Endothelial cell of hepatic sinusoid (primary cell): ENCODE results near the gene SGPP2.

Source experiments
- in situ Hi-C: cut with HindIII; loops from 2 replicates; pipeline ENCODE4 v1.10.0; 2017; ENCODE audit warnings: low sequenced_read_pairs

Gene SGPP2

DNA sequence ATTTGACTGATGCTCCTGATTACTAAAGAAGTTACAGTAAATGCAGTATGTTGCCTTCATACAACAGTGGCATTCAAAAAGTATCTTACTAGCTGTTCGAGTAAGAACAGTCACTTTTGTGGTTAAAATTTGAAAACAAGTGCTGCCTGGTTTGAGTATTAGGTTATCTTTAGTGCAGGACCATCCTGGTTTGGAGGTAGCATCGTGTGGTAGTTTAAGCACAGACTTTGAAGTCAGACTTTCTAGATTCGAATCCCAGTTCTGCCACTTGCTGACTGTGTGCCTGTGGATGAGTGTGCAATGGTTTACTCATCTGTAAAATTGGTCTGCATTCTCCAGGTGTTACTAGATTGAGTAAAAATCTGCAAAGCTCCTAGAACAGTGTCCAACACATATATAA lies 96.8 kb downstream of the SGPP2 start:
- in situ Hi-C loops = no loop called here

DNA sequence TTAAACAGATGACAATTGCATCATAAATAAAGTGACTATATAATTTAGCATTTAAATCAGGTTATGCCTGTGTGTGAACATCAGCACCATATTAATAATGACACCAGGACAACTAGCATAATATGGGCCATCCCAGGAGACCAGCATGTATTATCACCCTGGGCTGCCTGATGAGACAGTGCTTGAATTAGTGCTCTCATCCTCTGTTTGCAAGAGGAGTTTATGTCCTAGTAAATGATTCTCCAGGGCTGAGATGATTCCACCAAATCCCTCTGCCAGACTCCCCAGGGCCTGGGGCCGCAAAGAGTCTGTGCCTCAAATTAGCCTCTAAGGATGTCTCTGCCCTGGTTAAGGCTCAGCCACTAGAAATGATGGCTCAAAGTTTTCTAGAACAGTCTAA lies 97.7 kb downstream of the SGPP2 start:
- in situ Hi-C loops = no loop called here

DNA sequence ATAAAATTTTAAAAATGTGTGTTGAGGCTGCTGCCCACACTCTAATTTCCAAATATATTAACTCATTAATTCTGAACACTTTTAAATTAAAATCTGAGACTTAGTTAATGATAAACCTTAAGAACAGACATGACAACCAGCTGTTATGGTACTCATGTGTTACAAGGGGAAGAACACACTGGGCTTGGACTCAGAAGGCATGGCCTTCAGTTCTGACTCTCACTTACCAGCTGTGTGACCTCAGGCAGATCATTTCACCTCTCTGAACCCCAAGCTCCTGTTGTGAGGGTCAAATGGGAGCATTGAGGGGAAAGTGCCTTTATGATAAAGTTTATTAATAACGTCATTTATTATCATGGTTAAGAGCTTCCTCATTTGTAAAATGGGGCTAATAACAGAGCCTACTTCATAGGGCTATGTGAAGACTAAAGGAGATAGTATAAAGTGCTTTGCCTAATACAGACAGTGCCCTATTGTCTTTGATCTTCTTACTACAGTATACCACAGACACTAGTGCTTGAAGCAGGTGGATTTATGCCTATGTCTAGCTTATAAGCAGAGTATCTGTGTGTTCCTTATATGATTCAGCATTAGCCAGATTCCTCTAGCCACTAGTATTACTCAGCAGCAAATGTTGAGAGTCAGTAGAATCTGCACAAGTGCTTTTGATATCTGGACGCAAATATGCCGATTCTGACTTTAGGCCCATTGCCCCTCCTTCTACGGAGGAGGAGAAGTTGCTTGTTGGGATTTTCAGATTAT lies 99.6 kb downstream of the SGPP2 start:
- in situ Hi-C loops = no loop called here

DNA sequence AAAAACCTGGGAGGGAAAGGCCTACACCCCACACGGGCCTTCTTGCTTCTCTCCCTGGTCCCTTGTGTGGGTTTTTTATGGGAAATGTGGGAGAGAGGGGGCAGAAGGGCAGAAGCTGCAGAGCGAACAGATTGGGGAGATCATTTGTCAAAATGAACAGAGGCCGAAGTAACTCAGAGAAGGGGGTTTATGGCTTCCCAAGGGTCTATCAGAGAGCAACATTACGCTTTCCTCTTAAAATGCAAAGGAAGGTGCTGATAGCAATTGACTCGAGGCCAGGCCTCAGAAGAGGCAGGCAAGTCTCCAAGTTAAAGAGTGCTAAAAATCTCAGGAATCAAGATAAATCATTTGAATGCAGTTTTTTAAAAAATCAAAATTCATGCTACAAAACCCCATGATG lies 101.5 kb downstream of the SGPP2 start:
- in situ Hi-C loops = no loop called here

DNA sequence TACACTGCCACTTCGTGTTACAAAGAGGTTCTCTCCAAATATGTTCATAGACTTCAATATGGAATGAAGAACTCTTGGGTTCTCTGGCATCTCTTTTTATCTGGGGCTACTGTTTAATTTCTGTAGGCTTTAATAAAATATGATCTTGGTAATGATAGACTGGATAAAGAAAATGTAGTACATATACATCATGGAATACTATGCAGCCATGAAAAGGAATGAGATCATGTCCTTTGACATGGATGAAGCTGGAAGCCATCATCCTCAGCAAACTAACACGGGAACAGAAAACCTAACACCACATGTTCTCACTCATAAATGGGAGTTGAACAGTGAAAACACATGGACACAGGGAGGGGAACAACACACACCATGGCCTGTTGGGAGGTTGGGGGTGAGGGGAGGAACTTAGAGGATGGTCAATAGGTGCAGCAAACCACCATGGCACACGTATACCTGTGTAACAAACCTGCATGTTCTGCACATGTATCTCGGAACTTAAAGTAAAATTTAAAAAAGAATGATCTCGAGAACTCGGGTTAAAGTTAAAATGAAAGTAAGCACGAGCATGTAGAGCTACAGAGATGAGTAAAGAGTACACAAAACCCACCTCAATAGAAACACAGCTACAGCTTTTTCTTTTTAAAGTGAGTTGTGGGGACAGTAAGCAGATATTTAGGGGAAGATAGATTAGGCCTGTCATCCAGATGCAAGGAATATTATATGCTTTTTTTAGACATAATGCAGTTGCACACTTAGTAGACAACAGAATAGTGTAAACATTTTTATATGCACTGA lies 102.3 kb downstream of the SGPP2 start:
- in situ Hi-C loops = no loop called here

DNA sequence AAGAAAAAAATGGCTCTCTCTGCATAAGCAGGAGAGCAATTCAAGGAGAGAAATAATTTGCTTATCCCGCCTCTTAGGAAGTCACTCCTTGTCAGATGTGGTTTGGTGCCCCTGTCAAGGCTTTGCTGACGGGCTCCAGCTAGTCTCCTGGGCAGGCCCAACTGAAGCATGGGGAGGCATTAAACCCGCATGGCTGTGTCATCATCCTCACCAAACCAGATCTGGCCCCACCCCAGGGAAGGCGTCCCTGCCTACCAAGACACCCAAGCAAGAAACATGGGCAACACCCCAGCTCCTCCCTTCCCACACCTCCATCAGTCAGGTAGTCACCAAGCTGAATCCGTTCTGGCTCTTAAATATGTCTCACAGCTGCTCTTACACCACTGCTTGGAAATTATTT lies 108.0 kb downstream of the SGPP2 start:
- in situ Hi-C loops = no loop called here

DNA sequence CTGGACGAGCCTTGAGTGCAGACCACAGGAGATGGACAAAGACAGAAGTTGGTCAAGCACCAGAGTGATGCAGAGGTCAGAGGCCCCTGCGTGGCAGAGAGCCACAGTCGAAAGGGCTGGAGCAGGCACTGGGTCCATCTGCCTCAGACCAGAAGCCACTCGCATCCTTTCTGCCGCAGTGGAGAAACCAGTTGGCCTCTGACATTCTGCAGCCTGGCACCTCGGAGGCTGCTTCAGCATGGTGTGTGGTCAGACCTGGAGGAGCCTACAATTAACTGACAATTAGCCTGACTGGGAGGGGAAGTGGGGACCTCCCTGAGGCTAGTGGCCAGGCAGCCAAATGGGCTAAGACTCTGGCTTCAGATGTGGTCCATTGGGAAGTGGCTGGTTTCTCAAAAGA lies 111.1 kb downstream of the SGPP2 start:
- in situ Hi-C loops = no loop called here

DNA sequence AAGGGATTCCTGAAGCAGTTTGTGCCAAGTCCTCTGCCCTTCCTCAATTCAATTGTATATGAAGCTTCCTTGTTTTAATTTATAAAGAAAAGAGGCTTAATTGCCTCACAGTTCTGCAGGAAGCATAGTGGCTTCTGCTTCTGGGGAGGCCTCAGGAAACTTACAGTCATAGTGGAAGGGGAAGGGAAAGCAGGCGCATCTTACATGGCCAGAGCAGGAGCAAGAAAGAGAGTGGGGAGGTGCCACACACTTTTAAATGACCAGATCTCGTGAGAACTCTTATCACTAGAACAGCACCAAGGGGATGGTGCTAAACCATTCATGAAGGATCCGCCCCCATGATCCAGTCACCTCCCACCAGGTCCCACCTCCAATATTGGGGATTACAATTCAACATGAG lies 114.2 kb downstream of the SGPP2 start:
- in situ Hi-C loops = no loop called here

DNA sequence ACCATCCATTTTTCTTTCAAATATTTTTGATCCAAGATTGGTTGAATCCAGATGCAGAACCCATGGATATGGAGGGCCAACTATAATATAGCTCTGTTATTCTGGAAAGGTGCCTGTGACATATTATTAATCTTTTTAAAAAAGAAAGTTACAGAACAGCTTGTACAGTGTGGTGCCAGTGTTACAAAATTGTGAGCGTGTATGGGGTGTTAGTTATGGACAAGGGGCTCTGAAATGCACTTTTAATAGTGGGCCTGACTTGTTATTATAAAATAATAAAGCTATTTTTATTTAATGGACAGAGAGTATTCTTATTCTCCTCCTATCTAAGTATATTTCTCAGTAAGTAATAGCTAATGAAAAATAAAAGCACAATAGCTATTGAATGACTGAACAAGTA lies 120.3 kb downstream of the SGPP2 start:
- in situ Hi-C loops = no loop called here

DNA sequence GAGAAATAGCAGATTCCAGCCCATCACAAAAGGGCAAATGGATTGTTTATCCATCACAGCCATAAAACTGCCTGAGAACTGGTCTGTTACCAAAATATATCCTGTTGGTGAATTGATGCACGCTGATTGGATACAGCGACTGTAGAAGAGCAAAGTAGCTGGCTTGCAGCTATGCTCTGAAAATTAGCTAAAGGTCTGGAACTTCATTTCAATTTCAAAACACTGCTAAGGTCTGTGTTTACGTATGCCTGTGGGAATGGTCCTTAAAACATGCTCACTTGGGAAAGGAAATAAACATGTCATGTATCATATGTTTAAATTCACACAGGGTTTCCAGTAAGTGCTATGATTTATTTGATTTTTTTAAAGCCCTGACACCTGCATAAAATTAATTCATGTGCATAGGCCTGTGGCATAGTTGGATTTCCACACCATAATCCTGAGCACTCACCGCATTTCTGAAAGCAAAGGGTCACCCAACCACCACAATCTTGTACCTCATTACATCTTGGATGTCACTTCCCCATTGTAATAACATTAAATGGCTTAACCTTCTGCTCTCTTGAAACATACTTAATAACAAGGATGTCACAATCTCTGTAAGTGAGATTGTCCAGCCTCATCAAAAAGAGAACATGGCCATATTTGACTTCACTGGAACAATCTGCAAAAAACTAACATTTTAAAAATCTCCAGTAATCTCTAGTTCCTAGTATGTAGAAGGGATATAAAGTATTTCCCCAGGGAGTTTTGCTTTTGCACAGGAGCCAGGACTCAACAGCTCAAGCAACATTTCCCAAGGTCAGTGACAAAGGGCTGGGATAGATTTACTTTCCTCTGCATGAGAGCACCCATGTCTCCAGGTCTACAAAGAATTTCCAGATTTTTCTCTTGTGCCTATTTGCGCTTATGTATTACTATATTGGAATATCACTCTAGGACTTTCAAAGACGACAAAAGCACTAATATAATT lies 121.8 kb downstream of the SGPP2 start:
- in situ Hi-C loops = no loop called here

DNA sequence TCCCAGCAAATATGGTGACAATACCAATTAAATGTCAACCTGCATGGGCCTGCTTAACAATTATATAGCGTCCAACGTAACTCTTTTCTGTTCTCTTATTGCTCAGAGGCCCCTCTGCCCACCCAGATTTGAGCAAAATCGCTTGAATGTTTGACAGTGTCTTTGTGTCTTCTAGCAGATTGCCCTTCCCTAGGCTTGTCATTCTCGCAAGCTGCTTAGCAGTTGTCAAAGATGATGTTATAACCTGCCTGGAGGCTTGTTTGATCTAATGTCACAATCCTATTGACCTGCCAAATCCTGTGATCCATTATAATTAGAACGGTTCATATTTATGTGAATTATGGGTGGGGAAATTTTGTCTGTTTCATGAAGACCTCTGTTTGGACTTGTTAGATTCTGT lies 122.7 kb downstream of the SGPP2 start:
- in situ Hi-C loops = no loop called here

DNA sequence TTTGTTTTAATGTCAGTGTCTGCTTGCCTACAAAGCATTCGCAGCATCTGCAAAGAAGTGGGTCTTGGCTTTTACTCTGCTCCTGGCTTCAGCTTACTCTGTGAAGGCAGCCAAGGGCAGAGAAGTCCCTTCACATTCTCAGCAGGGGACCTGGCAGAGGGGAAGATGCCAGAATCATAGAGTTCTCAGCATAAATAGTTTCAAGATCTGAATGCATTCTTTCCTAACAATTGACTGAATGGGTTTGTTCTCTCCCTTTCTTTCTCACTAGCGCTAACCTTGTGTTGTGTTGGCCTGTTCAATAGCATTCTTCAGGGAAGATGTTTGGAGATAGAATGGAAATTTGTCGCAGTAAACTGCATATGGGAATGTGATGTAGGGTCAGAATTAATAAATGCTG lies 124.6 kb downstream of the SGPP2 start:
- in situ Hi-C loops = no loop called here

DNA sequence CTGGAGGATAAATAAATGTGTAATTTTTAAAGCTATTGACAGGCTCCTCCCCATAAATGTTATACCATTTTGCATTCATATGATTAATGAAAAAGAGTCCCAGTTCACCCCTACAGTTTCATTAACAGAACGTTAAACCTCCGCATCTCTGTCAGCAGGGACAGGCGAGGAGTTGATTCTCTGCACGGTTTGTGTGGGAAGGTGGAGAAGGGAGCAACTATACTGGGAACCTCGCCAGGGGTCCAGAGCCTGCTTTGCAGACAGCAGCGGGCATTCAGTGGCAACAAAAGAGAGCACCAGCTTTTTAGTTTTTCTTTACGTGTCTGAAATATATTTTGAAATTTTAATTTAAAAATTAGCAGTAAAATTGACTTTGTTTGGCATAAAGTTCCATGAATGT lies 130.2 kb downstream of the SGPP2 start:
- in situ Hi-C loops = no loop called here

DNA sequence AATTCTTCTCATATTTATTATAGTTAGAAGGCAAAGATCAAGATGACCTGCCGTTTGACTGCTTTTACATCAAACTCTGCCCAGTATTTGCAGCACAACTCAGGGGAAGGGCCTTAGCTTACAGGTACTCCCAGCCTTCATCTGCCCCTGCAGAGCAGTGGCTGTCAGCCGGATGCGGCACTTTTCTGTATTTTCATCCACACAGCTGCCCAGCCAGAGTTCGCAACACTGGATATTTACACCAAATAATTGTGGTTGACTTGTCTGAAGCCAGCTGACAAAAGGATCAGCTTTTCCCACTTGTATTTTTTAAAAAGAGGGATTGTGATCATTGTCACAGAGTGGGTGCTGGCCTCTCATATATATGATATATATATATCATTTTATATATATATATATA lies 136.8 kb downstream of the SGPP2 start:
- in situ Hi-C loops = no loop called here

DNA sequence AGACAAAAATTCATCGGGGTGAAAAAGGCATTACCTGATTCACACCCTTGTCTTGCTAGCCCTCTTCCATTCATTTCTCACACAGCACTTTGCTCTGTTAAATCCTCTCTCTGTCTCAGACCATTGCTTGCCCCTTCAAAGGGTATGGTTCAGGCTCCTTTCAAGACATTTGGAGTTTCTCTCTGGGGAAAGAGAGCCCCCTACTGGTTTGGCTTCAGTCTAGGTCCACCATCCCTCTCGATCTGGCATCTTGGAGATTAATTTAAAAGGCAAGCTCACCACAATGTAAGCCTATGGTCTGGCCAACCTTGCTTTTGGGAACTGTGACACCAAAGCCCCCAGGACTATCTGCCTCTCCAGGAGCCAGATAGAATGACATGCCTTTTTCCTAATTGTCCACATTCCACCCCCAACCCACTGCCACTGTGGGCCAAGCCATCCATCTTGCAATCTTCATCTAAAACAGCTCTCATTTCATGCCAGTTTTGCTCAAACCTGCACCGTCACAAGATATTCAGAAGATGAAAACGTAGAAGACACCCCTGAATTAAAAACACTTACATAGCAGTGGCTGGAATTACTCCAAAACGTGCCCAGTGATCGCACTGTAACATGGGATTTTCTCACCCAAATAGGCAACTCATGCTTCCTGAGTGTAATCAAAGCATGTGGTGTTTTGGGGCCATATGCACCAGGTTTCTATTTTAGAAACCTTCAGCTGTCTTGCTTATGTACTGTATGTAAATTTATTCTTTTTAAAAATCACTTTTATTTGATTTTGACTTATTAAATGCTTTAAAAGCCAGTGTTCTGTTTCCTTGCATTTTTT lies 137.7 kb downstream of the SGPP2 start:
- in situ Hi-C loops = no loop called here

DNA sequence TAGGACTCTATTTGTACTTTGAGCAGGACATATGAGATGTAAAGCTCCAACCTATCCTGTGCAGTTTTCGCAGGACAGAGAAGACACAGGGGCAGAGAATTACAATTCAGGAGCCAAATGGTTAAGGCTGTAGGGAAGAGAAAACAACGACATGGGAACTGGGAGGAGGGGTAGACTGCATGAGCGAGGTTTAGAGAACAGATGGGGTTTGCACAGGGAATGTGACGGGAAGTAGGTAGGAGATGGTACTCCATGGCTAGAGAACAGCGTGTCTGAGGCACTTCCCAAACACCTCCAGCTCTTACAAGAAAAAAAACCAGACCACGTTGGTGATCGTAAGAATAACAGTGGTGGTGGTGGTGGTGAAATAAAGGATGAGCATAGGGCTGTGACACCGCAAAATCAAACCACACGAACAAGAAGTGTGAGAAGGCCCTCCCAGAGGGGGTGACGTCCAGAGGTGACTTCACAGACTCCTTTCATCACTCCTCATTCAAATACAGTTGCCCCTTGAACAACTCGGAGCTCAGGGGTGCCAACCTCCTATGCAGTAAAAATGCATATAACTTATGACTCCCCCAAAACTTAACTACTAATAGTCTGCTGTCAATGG lies 138.9 kb downstream of the SGPP2 start:
- in situ Hi-C loops = no loop called here

DNA sequence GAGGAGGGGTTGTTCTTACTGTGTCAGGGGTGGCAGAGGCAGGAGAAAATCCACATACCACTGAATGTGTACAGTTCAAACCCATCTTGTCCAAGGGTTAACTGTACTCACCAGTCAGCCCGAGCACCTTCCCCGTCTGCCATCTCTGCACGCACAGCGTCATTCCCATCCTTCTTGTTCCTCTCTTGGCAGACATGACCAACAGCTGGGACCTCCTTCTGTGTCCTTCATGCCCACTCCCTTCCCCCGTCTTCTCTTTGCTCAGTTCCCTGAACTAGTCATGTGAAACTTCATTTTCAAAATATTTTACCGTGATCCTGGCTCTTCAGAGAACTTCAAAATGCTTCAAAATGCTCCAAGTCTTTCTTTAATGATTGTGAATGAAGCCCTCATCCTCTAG lies 139.6 kb downstream of the SGPP2 start:
- in situ Hi-C loops = no loop called here

DNA sequence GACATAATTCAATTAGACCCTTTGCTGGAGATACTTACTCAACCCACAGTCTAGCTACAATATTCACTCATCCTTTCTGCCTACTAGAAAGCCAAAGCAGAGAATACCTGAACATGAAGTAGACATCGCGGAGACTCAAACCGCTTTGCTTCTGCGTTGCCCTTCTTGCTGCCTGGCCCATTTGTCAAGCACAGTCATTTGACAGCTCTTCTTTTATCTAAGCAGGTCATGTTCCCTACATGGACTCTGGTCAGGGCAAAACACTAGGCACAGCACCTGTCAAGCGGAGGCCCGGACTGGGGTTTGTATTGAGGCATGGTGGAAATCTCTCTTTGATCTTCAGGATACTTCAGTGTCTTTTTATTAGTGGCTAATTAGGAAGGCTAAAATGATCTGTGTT lies 141.9 kb downstream of the SGPP2 start:
- in situ Hi-C loops = no loop called here

DNA sequence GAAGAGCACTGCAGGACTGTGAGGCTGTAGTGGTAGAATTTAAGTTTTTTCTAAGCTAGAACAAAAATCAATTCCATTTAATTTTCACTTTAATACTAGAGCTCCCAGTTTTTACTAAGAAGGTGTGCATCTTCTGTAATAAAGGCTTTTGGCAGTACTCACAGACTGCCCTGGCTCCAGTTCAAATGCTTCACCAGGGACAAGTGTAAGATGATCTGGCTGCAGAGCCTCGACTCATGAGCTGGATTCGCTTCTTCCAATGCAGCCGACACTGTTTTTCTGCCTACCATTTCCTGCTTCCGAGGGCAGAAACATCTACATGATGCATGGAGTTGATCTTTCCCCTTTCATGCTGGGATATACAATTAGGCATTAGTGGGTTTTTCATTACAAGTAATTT lies 144.5 kb downstream of the SGPP2 start:
- in situ Hi-C loops = no loop called here

DNA sequence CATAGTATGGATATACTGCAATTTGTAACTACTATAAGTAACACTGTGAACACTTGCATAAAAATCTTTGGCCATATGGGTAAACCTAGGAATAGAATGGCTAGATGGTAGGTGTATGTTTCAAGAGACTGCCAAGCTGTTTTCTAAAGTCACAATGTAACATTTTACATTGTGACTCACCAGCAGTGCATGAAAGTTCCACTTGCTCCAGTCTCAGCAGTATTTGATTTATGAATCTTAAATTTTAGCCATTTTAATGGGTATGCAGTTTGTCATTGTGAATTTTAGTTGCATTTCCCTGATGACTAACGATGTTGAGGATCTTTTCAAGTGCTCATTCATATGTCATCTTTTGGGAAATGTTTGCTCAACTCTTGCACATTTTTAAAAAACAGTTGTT lies 145.5 kb downstream of the SGPP2 start:
- in situ Hi-C loops = no loop called here
